Fibroblast of villous mesenchyme (primary cell): ENCODE results near the gene CES3. TPM values are rescaled to one million over a fixed set of nuclear protein-coding genes. Genes with fewer than 3 reads are reported as not detected.

Source experiments
- DNase-seq: peaks from one replicate; pipeline ENCODE4 v3.0.0-alpha.2; 2010; ENCODE audit warnings: low read depth
- H3K4me3 ChIP-seq: 2 replicates; pipeline ENCODE4 v1.5.1; 2011; ENCODE audit warnings: low read depth, mild to moderate bottlenecking, low read length
- CTCF ChIP-seq: IDR thresholded peaks from 2 replicates; pipeline ENCODE4 v1.5.1; 2012; ENCODE audit warnings: low read depth, mild to moderate bottlenecking, low read length; ENCODE audit not compliant: insufficient read depth
- total RNA-seq: library from RNA; depleted of rRNA; stranded (reverse); fragments of >200 nt; gene quantifications from 2 replicates; pipeline ENCODE4 v1.2.3, GENCODE V29; 2012

CES3 gene
- total RNA-seq, 1 donor, result not detected

- no peak for TF ChIP-seq CTCF
- no peak for DNase-seq
- no peak overlapping the region for H3K4me3 ChIP-seq
These were observed 40.0 kb upstream of the CES3 start for GRCh38 chr16:66920924-66921680.

GRCh38 chr16:66921729-66922450 is 39.2 kb upstream of the CES3 start:
- DNase-seq, result no peak
- no peak for TF ChIP-seq CTCF
- no peak overlapping the region for H3K4me3 ChIP-seq

DNA sequence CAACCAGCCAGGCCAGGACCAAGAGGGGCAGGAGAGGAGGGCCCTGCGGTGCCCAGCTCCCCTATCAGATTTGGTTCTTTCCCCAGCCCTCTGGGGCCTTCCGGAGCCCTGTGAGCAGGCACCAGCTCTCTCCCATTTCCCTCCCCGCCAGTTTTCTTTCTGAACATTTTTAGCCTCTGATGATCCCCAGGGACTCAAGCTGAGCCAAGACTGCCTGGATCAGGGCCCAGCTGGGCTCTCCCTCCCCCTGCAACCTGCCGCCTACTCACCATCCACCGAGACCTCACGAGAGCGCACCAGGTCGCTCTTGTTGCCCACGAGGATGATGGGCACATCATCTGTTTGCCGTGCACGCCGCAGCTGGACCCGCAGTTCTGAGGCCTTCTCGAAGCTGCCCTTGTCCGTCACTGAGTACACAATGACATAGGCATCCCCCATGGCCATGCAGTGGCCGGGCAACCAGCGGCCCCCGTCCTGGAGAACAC is 37.8 kb upstream of the CES3 start:
- no peak overlapping the region for H3K4me3 ChIP-seq
- no peak for TF ChIP-seq CTCF
- DNase-seq, result no peak

DNA sequence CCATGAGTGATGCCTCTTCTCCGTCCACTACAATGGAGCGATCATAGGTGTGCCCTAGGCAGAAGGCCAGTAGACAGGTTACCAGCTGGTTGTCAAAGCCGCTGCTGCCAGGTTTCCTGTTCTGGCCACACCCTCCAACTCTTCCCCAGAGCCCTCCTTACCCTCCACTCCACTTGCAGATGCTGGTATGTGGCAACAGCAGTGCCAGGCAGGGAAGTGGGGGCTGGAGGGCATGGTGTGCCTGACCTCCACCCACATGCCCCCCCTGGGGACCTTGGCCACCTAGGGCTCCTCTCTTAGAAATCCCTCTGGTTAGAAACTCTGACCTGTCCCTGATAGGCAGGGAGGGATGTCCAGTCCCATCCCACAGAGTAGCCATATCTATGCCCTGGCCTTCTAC is 37.2 kb upstream of the CES3 start:
- no peak for TF ChIP-seq CTCF
- no peak overlapping the region for H3K4me3 ChIP-seq
- DNase-seq, result no peak

DNA sequence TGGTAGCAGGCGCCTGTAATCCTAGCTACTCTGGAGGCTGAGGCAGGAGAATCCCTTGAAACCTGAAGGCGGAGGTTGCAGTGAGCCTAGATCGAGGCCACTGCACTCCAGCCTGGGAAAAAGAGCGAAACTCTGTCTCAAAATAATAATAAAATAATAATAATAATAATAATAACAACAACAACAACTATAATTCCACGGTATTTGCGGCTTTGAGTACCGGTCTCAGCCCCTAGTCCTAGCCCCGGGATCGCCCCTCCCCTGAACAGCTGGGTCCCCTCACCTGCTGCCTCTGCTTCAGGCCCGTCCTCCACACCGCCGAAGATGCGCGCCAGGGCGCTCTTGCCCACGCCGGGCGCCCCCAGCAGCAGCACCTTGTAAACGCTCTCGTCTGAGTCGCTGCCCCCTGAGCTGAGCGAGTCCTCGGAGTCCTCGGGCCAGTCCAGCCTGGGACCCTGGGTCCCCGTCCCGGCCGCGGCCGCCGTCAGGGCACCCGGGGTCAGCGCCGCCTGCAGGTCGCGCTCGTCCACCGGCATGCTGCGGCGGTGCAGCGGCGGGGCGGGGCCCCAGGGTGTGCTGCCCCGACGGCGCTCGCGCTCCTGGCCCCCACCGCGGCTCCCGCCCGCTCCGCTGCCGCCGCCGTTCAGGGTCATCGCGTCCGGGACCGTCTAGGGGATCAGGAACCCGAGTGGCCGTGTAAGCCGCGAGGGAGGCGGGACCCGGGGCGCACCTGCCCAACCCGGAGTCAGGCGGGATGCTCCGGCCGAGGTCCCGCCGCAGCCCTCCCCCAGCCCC is 36.3 kb upstream of the CES3 start:
- H3K4me3 ChIP-seq, result peak overlapping the region; percentile 62
- peak; percentile 47 for TF ChIP-seq CTCF
- DNase-seq, result no peak

DNA sequence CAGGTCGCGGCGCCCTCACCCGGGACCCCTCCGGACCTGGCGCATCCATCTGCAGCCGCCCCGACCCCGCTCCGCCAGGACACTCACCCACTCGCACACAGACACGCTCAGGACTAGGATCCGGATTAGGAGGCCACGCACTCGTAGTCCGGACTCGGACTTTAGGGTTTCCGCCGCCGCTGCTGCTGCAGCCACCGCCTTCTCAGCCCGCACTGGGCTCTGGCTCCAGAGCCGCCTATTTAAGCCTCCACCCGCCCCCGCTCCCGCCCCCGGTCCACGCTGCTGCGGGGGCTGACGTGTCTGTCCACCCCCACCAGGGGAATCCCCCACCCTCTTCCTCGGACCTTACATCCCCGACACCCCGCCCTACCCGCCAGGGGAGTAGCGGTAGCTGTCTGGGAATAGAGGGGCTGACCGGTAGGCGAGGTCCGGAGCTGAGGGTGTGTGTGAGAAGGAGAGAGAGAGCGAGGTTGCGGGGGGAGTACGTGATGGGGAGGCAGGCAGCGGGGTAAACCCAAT is 35.7 kb upstream of the CES3 start, which contains the start of gene RRAD:
RRAD (minus strand) TSS at position 214 of the 519 bp plus-strand sequence. CDS start 356 bp downstream, outside the sequence.
- peak; percentile 69 for DNase-seq
- H3K4me3 ChIP-seq, result peak within 1 kb of the TSS; percentile 62
- no peak for TF ChIP-seq CTCF
